H9 (cell line): ENCODE results near the gene ARL4C. TPM values are rescaled to one million over a fixed set of nuclear protein-coding genes. Genes with fewer than 3 reads are reported as not detected.

Source experiments
- DNase-seq: peaks from one replicate; pipeline ENCODE4 v3.0.0-alpha.2; 2017
- H2AFZ ChIP-seq: one replicate; pipeline ENCODE4 v1.6.1; 2013; ENCODE audit warnings: mild to moderate bottlenecking, low read length, control low read depth, moderate library complexity
- H2AK5ac ChIP-seq: 2 replicates; pipeline ENCODE4 v1.6.1; 2013; ENCODE audit warnings: low read length, control low read depth, mixed read lengths; ENCODE audit not compliant: insufficient read length
- H2BK120ac ChIP-seq: one replicate; pipeline ENCODE4 v1.6.1; 2013; ENCODE audit warnings: low read depth, mild to moderate bottlenecking, low read length, control low read depth, inconsistent platforms; ENCODE audit not compliant: poor library complexity, severe bottlenecking
- H2BK12ac ChIP-seq: 2 replicates; pipeline ENCODE4 v1.6.1; 2013; ENCODE audit warnings: low read length, control low read depth, mixed read lengths, low read depth; ENCODE audit not compliant: insufficient read length
- H2BK15ac ChIP-seq: 2 replicates; pipeline ENCODE4 v1.6.1; 2013; ENCODE audit warnings: low read depth, low read length, control low read depth
- H2BK20ac ChIP-seq: one replicate; pipeline ENCODE4 v1.6.1; 2013; ENCODE audit warnings: low read depth, mild to moderate bottlenecking, low read length, control low read depth, inconsistent platforms; ENCODE audit not compliant: poor library complexity, severe bottlenecking
- H2BK5ac ChIP-seq: 2 replicates; pipeline ENCODE4 v1.6.1; 2013; ENCODE audit warnings: low read length, control low read depth, mixed read lengths; ENCODE audit not compliant: insufficient read length
- H3K14ac ChIP-seq: 2 replicates; pipeline ENCODE4 v1.6.1; 2013; ENCODE audit warnings: low read length, control low read depth; ENCODE audit not compliant: insufficient read depth
- H3K18ac ChIP-seq: 2 replicates; pipeline ENCODE4 v1.6.1; 2013; ENCODE audit warnings: low read depth, mild to moderate bottlenecking, mixed read lengths, low read length, control low read depth; ENCODE audit not compliant: insufficient read length
- H3K23ac ChIP-seq: 2 replicates; pipeline ENCODE4 v1.6.1; 2013; ENCODE audit warnings: low read length, control low read depth, mixed read lengths, low read depth; ENCODE audit not compliant: insufficient read length
- H3K23me2 ChIP-seq: 2 replicates; pipeline ENCODE4 v1.6.1; 2013; ENCODE audit warnings: low read depth, mild to moderate bottlenecking, mixed read lengths, low read length, control low read depth; ENCODE audit not compliant: insufficient read length, poor library complexity, severe bottlenecking
- H3K27ac ChIP-seq: 2 replicates; pipeline ENCODE4 v1.5.1; 2013; ENCODE audit warnings: low read length, control low read depth, mixed read lengths, low read depth; ENCODE audit not compliant: insufficient read length
- H3K27me3 ChIP-seq: 2 replicates; pipeline ENCODE4 v1.6.1; 2013; ENCODE audit warnings: low read length, control low read depth, inconsistent platforms; ENCODE audit not compliant: insufficient read depth
- H3K4ac ChIP-seq: 2 replicates; pipeline ENCODE4 v1.6.1; 2013; ENCODE audit warnings: low read depth, mild to moderate bottlenecking, control low read depth, inconsistent platforms, low read length, moderate library complexity
- H3K4me1 ChIP-seq: 2 replicates; pipeline ENCODE4 v1.6.1; 2013; ENCODE audit warnings: low read length, control low read depth, inconsistent platforms; ENCODE audit not compliant: insufficient read depth
- H3K4me2 ChIP-seq: 2 replicates; pipeline ENCODE4 v1.6.1; 2013; ENCODE audit warnings: low read length, control low read depth, mixed read lengths; ENCODE audit not compliant: insufficient read length, insufficient read depth
- H3K56ac ChIP-seq: 2 replicates; pipeline ENCODE4 v1.6.1; 2013; ENCODE audit warnings: low read depth, mild to moderate bottlenecking, mixed read lengths, low read length, control low read depth; ENCODE audit not compliant: insufficient read length
- H3K79me1 ChIP-seq: 2 replicates; pipeline ENCODE4 v1.6.1; 2013; ENCODE audit warnings: low read depth, mild to moderate bottlenecking, moderate library complexity, low read length, control low read depth, inconsistent platforms; ENCODE audit not compliant: insufficient read depth, poor library complexity, severe bottlenecking
- H3K79me2 ChIP-seq: 2 replicates; pipeline ENCODE4 v1.6.1; 2013; ENCODE audit warnings: low read length, control low read depth, inconsistent platforms; ENCODE audit not compliant: insufficient read depth
- H3K9ac ChIP-seq: 2 replicates; pipeline ENCODE4 v1.6.1; 2013; ENCODE audit warnings: low read length, control low read depth, mixed read lengths; ENCODE audit not compliant: insufficient read length; ENCODE audit errors: extremely low read depth
- H3K9me3 ChIP-seq: one replicate; pipeline ENCODE4 v1.6.1; 2013; ENCODE audit warnings: low read depth, low read length, inconsistent platforms; ENCODE audit not compliant: control insufficient read depth
- H3T11ph ChIP-seq: one replicate; pipeline ENCODE4 v1.6.1; 2013; ENCODE audit warnings: mild to moderate bottlenecking, low read length, control low read depth, inconsistent platforms
- H4K20me1 ChIP-seq: one replicate; pipeline ENCODE4 v1.6.1; 2013; ENCODE audit not compliant: control insufficient read depth, insufficient read length, insufficient read depth
- H4K5ac ChIP-seq: 2 replicates; pipeline ENCODE4 v1.6.1; 2013; ENCODE audit warnings: low read depth, mild to moderate bottlenecking, mixed read lengths, low read length, control low read depth; ENCODE audit not compliant: insufficient read length
- H4K8ac ChIP-seq: replicated peaks from 2 replicates; pipeline ENCODE4 v1.6.1; 2013; ENCODE audit warnings: low read length, control low read depth, mixed read lengths, low read depth; ENCODE audit not compliant: insufficient read length
- H4K91ac ChIP-seq: 2 replicates; pipeline ENCODE4 v1.6.1; 2013; ENCODE audit warnings: low read depth, mild to moderate bottlenecking, moderate library complexity, mixed read lengths, low read length, control low read depth; ENCODE audit not compliant: insufficient read length
- H3K27ac Mint-ChIP-seq, 3 experiments: 2 replicates in 2 of 3; 3 replicates in 1 of 3; pipeline ENCODE4 v1.8.0; 2020 to 2021; ENCODE audit warnings: mixed read lengths in 3 of 3, mild to moderate bottlenecking in 1 of 3, moderate library complexity in 1 of 3
- H3K27me3 Mint-ChIP-seq: 2 replicates; pipeline ENCODE4 v1.8.0; 2021; ENCODE audit warnings: low read depth, mild to moderate bottlenecking, moderate library complexity, mixed read lengths
- H3K36me3 Mint-ChIP-seq, 3 experiments: 2 replicates in 2 of 3; 3 replicates in 1 of 3; pipeline ENCODE4 v1.8.0; 2020 to 2021; ENCODE audit warnings: low read depth in 3 of 3, mixed read lengths in 3 of 3; ENCODE audit not compliant: insufficient read depth in 1 of 3
- H3K4me1 Mint-ChIP-seq, 2 experiments: 2 replicates each; pipeline ENCODE4 v1.8.0; 2020; ENCODE audit warnings: mixed read lengths in 2 of 2
- H3K4me3 Mint-ChIP-seq, 2 experiments: 2 replicates in 1 of 2; 3 replicates in 1 of 2; pipeline ENCODE4 v1.8.0; 2020 to 2021; ENCODE audit warnings: mild to moderate bottlenecking in 2 of 2, mixed read lengths in 2 of 2, moderate library complexity in 1 of 2
- H3K9me3 Mint-ChIP-seq, 2 experiments: 2 replicates in 1 of 2; 3 replicates in 1 of 2; pipeline ENCODE4 v1.8.0; 2020; ENCODE audit warnings: mild to moderate bottlenecking in 2 of 2, mixed read lengths in 2 of 2, moderate library complexity in 1 of 2
- CTCF ChIP-seq: fragments of 200-600 bp; sonication (generic); conservative IDR thresholded peaks from 3 replicates; pipeline ENCODE4 v1.8.0; 2021; ENCODE audit warnings: antibody characterized with exemption, mild to moderate bottlenecking
- WGBS: extraction: QIAGEN DNeasy Blood & Tissue Kit; methylation state at CpG from one replicate; pipeline ENCODE4 v1.1.7; 2013; ENCODE audit warnings: missing lambda C conversion rate, low lambda C conversion rate, mixed read lengths; ENCODE audit not compliant: insufficient read length; ENCODE audit errors: extremely low coverage; 5-methylcytosine and 5-hydroxymethylcytosine counted together
- total RNA-seq: library from RNA; stranded (reverse); gene quantifications from 2 replicates; pipeline ENCODE4 v1.2.1, GENCODE V29; 2021

Gene ARL4C
- total RNA-seq, 1 experiment from 2014 or later = 12.0 TPM

- H4K8ac ChIP-seq = no peak overlapping the region
- H3K18ac ChIP-seq = no peak overlapping the region
- H3K27me3 Mint-ChIP-seq = peaks cover 13% of the 10 kb centered on the region
- H3K27me3 ChIP-seq = no peaks in the 10 kb centered on the region
- peak overlapping the region in 1 of 3 experiments; percentile 56; a peak in 2 of 7 replicates for H3K27ac Mint-ChIP-seq
- no peak overlapping the region for H2BK12ac ChIP-seq
- H3K4me1 ChIP-seq = no peaks in the 10 kb centered on the region
- no peak overlapping the region for H3T11ph ChIP-seq
- no peak overlapping the region for H4K5ac ChIP-seq
- H2BK120ac ChIP-seq = no peak overlapping the region
- H3K9ac ChIP-seq = no peak overlapping the region
- H4K20me1 ChIP-seq = no peaks in the 10 kb centered on the region
- no peak overlapping the region for H2BK5ac ChIP-seq
- no peaks in the 10 kb centered on the region for H3K79me2 ChIP-seq
- H3K27ac ChIP-seq = no peak overlapping the region
- no peak overlapping the region for H3K4me3 Mint-ChIP-seq
- no CpG with 5 or more reads among the region's 17 CpGs for WGBS
- H3K14ac ChIP-seq = no peak overlapping the region
- no peak overlapping the region for H2BK15ac ChIP-seq
- no peak overlapping the region for H3K23ac ChIP-seq
- no peak overlapping the region for H3K4ac ChIP-seq
- H2AFZ ChIP-seq = no peak overlapping the region
- H3K9me3 Mint-ChIP-seq = no peaks in the 10 kb centered on the region; a peak in 2 of 5 replicates
- H3K9me3 ChIP-seq = no peaks in the 10 kb centered on the region
- no peak overlapping the region for H3K4me2 ChIP-seq
- no peaks in the 10 kb centered on the region for H3K79me1 ChIP-seq
- peaks cover 2 to 9% of the 10 kb centered on the region in 2 experiments; a peak in 2 of 4 replicates for H3K4me1 Mint-ChIP-seq
- TF ChIP-seq CTCF = no peak
- H2AK5ac ChIP-seq = no peak overlapping the region
- no peak for DNase-seq
- H3K36me3 Mint-ChIP-seq = no peaks in the 10 kb centered on the region; a peak in 1 of 7 replicates
- H3K23me2 ChIP-seq = no peaks in the 10 kb centered on the region
- H2BK20ac ChIP-seq = no peak overlapping the region
- H3K56ac ChIP-seq = no peak overlapping the region
- no peak overlapping the region for H4K91ac ChIP-seq
Observed at GRCh38 chr2:234463626-234464290, 33.1 kb downstream of the ARL4C start.
